Dendritic cell treated with granulocyte-macrophage colony-stimulating factor and Interleukin-4, amounts not matched to agents 40 ng/mL and 50 ng/mL, for 4 days (primary cell): ENCODE results near the gene ROPN1B.
"Not testable (repeated sequence)": the region's sequence is repeated elsewhere in the genome, so short reads cannot be mapped to it uniquely, and the experiment has no call there.

Experiments
- H3K27ac Mint-ChIP-seq: one replicate; pipeline ENCODE4 v1.8.0; 2022; ENCODE audit warnings: mild to moderate bottlenecking, mixed read lengths
- H3K27me3 Mint-ChIP-seq: one replicate; pipeline ENCODE4 v1.8.0; 2022; ENCODE audit warnings: mild to moderate bottlenecking, mixed read lengths
- H3K36me3 Mint-ChIP-seq: one replicate; pipeline ENCODE4 v1.8.0; 2022; ENCODE audit warnings: low read depth, mixed read lengths
- H3K4me1 Mint-ChIP-seq: one replicate; pipeline ENCODE4 v1.8.0; 2022; ENCODE audit warnings: low read depth, mixed read lengths
- H3K4me3 Mint-ChIP-seq: one replicate; pipeline ENCODE4 v1.8.0; 2022; ENCODE audit warnings: mild to moderate bottlenecking, moderate library complexity, mixed read lengths
- H3K9me3 Mint-ChIP-seq: one replicate; pipeline ENCODE4 v1.8.0; 2022; ENCODE audit warnings: mixed read lengths
- intact Hi-C: fragments of 100-400 bp; cut with micrococcal nuclease; formaldehyde crosslinking; loops from one replicate; pipeline ENCODE4 v1.15.0; 2022

Gene ROPN1B

GRCh38 chr3:125936210-125936815 is 32.7 kb upstream of the ROPN1B start:
- H3K27me3 Mint-ChIP-seq, H3K27ac Mint-ChIP-seq, H3K4me3 Mint-ChIP-seq, H3K36me3 Mint-ChIP-seq, H3K4me1 Mint-ChIP-seq, H3K9me3 Mint-ChIP-seq, intact Hi-C loops: not testable (repeated sequence)

GRCh38 chr3:125936891-125937290 is 32.1 kb upstream of the ROPN1B start:
- intact Hi-C loops, H3K27ac Mint-ChIP-seq: not testable (repeated sequence)

GRCh38 chr3:125947806-125948205 is 21.2 kb upstream of the ROPN1B start:
- peaks cover 17% of the 10 kb centered on the region for H3K27me3 Mint-ChIP-seq
- H3K4me1 Mint-ChIP-seq, H3K9me3 Mint-ChIP-seq, intact Hi-C loops, H3K27ac Mint-ChIP-seq, H3K4me3 Mint-ChIP-seq, H3K36me3 Mint-ChIP-seq: not testable (repeated sequence)

More at GRCh38 chr3:125936891-125937290, 32.1 kb upstream of the ROPN1B start:
- not testable (repeated sequence) for H3K27me3 Mint-ChIP-seq, H3K36me3 Mint-ChIP-seq, H3K4me1 Mint-ChIP-seq, H3K9me3 Mint-ChIP-seq, H3K4me3 Mint-ChIP-seq

GRCh38 chr3:125948901-125949300 is 20.1 kb upstream of the ROPN1B start:
- H3K27ac Mint-ChIP-seq, H3K9me3 Mint-ChIP-seq, H3K4me3 Mint-ChIP-seq, H3K4me1 Mint-ChIP-seq, H3K36me3 Mint-ChIP-seq, intact Hi-C loops: not testable (repeated sequence)
- peaks cover 16% of the 10 kb centered on the region for H3K27me3 Mint-ChIP-seq

GRCh38 chr3:125951176-125951575 is 17.8 kb upstream of the ROPN1B start:
- H3K4me1 Mint-ChIP-seq, H3K4me3 Mint-ChIP-seq, H3K9me3 Mint-ChIP-seq, H3K27ac Mint-ChIP-seq, intact Hi-C loops, H3K36me3 Mint-ChIP-seq: not testable (repeated sequence)
- H3K27me3 Mint-ChIP-seq = peaks cover 12% of the 10 kb centered on the region

- H3K4me3 Mint-ChIP-seq, H3K36me3 Mint-ChIP-seq, H3K9me3 Mint-ChIP-seq, H3K27ac Mint-ChIP-seq, intact Hi-C loops, H3K4me1 Mint-ChIP-seq: not testable (repeated sequence)
- H3K27me3 Mint-ChIP-seq = peaks cover 22% of the 10 kb centered on the region
These were observed 12.0 kb upstream of the ROPN1B start for GRCh38 chr3:125957020-125957419.

- Mint-ChIP-seq H3K9me3 (no peaks in the 10 kb centered on the region), H3K36me3 (no peaks in the 10 kb centered on the region), H3K4me1 (no peaks in the 10 kb centered on the region), H3K27me3 (peaks cover 16% of the 10 kb centered on the region), H3K27ac (no peak overlapping the region), H3K4me3 (no peak overlapping the region)
- intact Hi-C loops = no loop called here
These were observed 11.1 kb upstream of the ROPN1B start for GRCh38 chr3:125957674-125958510.

GRCh38 chr3:125958511-125959316 is 10.3 kb upstream of the ROPN1B start:
- H3K36me3 Mint-ChIP-seq = no peaks in the 10 kb centered on the region
- H3K27ac Mint-ChIP-seq = no peak overlapping the region
- intact Hi-C loops = no loop called here
- no peaks in the 10 kb centered on the region for H3K9me3 Mint-ChIP-seq
- no peaks in the 10 kb centered on the region for H3K4me1 Mint-ChIP-seq
- H3K4me3 Mint-ChIP-seq = no peak overlapping the region
- H3K27me3 Mint-ChIP-seq = peaks cover 16% of the 10 kb centered on the region

GRCh38 chr3:125959317-125960065 is 9.5 kb upstream of the ROPN1B start:
- no peak overlapping the region for H3K4me3 Mint-ChIP-seq
- no peaks in the 10 kb centered on the region for H3K4me1 Mint-ChIP-seq
- H3K27ac Mint-ChIP-seq = no peak overlapping the region
- no peaks in the 10 kb centered on the region for H3K9me3 Mint-ChIP-seq
- intact Hi-C loops = no loop called here
- H3K27me3 Mint-ChIP-seq = peaks cover 16% of the 10 kb centered on the region
- H3K36me3 Mint-ChIP-seq = no peaks in the 10 kb centered on the region

GRCh38 chr3:125960066-125960424 is 8.9 kb upstream of the ROPN1B start:
- peaks cover 16% of the 10 kb centered on the region for H3K27me3 Mint-ChIP-seq
- H3K9me3 Mint-ChIP-seq = no peaks in the 10 kb centered on the region
- H3K36me3 Mint-ChIP-seq = no peaks in the 10 kb centered on the region
- H3K27ac Mint-ChIP-seq = no peak overlapping the region
- no peak overlapping the region for H3K4me3 Mint-ChIP-seq
- intact Hi-C loops = no loop called here
- no peaks in the 10 kb centered on the region for H3K4me1 Mint-ChIP-seq

GRCh38 chr3:125960456-125961288 is 8.3 kb upstream of the ROPN1B start:
- intact Hi-C loops = no loop called here
- H3K36me3 Mint-ChIP-seq = no peaks in the 10 kb centered on the region
- H3K4me1 Mint-ChIP-seq = no peaks in the 10 kb centered on the region
- H3K27ac Mint-ChIP-seq = no peak overlapping the region
- no peaks in the 10 kb centered on the region for H3K9me3 Mint-ChIP-seq
- no peak overlapping the region for H3K4me3 Mint-ChIP-seq
- H3K27me3 Mint-ChIP-seq = peaks cover 16% of the 10 kb centered on the region

- intact Hi-C loops = no loop called here
- H3K9me3 Mint-ChIP-seq = no peaks in the 10 kb centered on the region
- no peaks in the 10 kb centered on the region for H3K36me3 Mint-ChIP-seq
- no peak overlapping the region for H3K4me3 Mint-ChIP-seq
- no peaks in the 10 kb centered on the region for H3K4me1 Mint-ChIP-seq
- H3K27ac Mint-ChIP-seq = no peak overlapping the region
- peaks cover 16% of the 10 kb centered on the region for H3K27me3 Mint-ChIP-seq
These were observed 7.7 kb upstream of the ROPN1B start for GRCh38 chr3:125961289-125961589.

- intact Hi-C loops, H3K36me3 Mint-ChIP-seq, H3K27ac Mint-ChIP-seq, H3K4me1 Mint-ChIP-seq, H3K9me3 Mint-ChIP-seq, H3K27me3 Mint-ChIP-seq, H3K4me3 Mint-ChIP-seq: not testable (repeated sequence)
These were observed 5.1 kb upstream of the ROPN1B start for GRCh38 chr3:125963834-125964233.
